Measurements from ENCODE around the gene CBR1. TPM values are rescaled to one million over a fixed set of nuclear protein-coding genes. Genes with fewer than 3 reads are reported as not detected.

Gene CBR1
- total and polyA plus RNA-seq, 2 of the 13 experiments (the other 11 are each of a cell fraction or from before 2014, with no cell fraction given): 33.7 to 38.7 TPM

DNA sequence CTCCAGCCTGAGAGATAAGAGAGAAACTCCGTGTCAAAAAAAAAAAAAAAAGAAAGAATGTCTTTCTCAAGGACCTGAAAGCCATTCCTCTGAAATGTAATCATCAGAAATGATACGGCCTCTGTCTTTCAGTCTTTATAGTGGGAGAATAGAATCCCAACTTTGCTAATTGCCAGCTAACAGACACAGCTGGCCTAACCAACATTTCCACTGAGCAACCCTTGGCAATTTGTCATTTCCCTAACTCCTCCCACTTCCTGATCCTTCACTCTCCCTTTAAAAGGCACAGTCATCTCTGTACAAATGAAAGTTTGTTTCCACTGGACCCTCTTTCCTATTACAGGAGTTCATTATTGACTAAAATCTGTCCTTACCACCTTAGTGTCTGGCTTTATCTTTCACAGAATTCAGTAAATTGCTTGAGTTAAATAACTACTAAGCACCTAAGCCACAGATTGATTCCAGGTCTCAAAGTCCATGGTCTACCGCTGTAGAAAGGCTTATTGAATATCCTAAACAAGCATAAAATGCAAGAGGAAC lies 4.3 kb upstream of the CBR1 start (continued):
- TF ChIP-seq HDAC1 (CRISPR knock-in tag; IDR thresholded peaks at IDR 0.05) (peak; percentile 48; the same call in 1 of the 2 replicates), FOXC1 (CRISPR knock-in tag; IDR thresholded peaks at IDR 0.05; ENCODE audit: borderline replicate concordance) (no peak), KAT7 (CRISPR knock-in tag; IDR thresholded peaks at IDR 0.05; ENCODE audit: borderline replicate concordance) (no peak), ZNF816 (CRISPR knock-in tag; IDR thresholded peaks at IDR 0.05; ENCODE audit: borderline replicate concordance) (no peak), HOXA5 (CRISPR knock-in tag; IDR thresholded peaks at IDR 0.05) (0 out of 2 replicates have a peak, but pooled peaks have one; percentile 29), ZNF710 (CRISPR knock-in tag; IDR thresholded peaks at IDR 0.05; ENCODE audit: borderline replicate concordance) (no peak), ZNF782 (CRISPR knock-in tag; IDR thresholded peaks at IDR 0.05; ENCODE audit: borderline replicate concordance) (no peak), SPEN (CRISPR knock-in tag; IDR thresholded peaks at IDR 0.05; ENCODE audit: low read depth) (no peak), BRF2 (CRISPR knock-in tag; IDR thresholded peaks at IDR 0.05) (no peak), ZNF317 (CRISPR knock-in tag; IDR thresholded peaks at IDR 0.05) (peak; percentile 61; the same call in 1 of the 2 replicates), SAP130 (CRISPR knock-in tag; IDR thresholded peaks at IDR 0.05; ENCODE audit: low read depth) (peak; percentile 31; the same call in 1 of the 2 replicates), ZBTB3 (CRISPR knock-in tag; IDR thresholded peaks at IDR 0.05; ENCODE audit: borderline replicate concordance, low read depth) (no peak), ZSCAN12 (CRISPR knock-in tag; IDR thresholded peaks at IDR 0.05) (no peak), CENPX (CRISPR knock-in tag; IDR thresholded peaks at IDR 0.05) (no peak), EP300 (IDR thresholded peaks at IDR 0.05; ENCODE audit: low read depth in 2 of 2, low read length in 2 of 2) (peak in 1 of 2 experiments; percentile 38; a peak in 1 of 4 replicates), EP300 (CRISPR knock-in tag; IDR thresholded peaks at IDR 0.05; ENCODE audit: borderline replicate concordance) (no peak), KLF15 (CRISPR knock-in tag; IDR thresholded peaks at IDR 0.05; ENCODE audit: borderline replicate concordance) (no peak), ZNF674 (CRISPR knock-in tag; IDR thresholded peaks at IDR 0.05; ENCODE audit: low read depth) (no peak), HOXD1 (CRISPR knock-in tag; IDR thresholded peaks at IDR 0.05) (no peak), NFKB2 (CRISPR knock-in tag; IDR thresholded peaks at IDR 0.05; ENCODE audit: borderline replicate concordance) (no peak), KLF16 (CRISPR knock-in tag; IDR thresholded peaks at IDR 0.05) (no peak)
- TF ChIP-seq, protein P1, sequence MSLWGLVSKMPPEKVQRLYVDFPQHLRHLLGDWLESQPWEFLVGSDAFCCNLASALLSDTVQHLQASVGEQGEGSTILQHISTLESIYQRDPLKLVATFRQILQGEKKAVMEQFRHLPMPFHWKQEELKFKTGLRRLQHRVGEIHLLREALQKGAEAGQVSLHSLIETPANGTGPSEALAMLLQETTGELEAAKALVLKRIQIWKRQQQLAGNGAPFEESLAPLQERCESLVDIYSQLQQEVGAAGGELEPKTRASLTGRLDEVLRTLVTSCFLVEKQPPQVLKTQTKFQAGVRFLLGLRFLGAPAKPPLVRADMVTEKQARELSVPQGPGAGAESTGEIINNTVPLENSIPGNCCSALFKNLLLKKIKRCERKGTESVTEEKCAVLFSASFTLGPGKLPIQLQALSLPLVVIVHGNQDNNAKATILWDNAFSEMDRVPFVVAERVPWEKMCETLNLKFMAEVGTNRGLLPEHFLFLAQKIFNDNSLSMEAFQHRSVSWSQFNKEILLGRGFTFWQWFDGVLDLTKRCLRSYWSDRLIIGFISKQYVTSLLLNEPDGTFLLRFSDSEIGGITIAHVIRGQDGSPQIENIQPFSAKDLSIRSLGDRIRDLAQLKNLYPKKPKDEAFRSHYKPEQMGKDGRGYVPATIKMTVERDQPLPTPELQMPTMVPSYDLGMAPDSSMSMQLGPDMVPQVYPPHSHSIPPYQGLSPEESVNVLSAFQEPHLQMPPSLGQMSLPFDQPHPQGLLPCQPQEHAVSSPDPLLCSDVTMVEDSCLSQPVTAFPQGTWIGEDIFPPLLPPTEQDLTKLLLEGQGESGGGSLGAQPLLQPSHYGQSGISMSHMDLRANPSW (CRISPR knock-in tag; IDR thresholded peaks at IDR 0.05; ENCODE audit: borderline replicate concordance): no peak
- TF ChIP-seq, protein P2, sequence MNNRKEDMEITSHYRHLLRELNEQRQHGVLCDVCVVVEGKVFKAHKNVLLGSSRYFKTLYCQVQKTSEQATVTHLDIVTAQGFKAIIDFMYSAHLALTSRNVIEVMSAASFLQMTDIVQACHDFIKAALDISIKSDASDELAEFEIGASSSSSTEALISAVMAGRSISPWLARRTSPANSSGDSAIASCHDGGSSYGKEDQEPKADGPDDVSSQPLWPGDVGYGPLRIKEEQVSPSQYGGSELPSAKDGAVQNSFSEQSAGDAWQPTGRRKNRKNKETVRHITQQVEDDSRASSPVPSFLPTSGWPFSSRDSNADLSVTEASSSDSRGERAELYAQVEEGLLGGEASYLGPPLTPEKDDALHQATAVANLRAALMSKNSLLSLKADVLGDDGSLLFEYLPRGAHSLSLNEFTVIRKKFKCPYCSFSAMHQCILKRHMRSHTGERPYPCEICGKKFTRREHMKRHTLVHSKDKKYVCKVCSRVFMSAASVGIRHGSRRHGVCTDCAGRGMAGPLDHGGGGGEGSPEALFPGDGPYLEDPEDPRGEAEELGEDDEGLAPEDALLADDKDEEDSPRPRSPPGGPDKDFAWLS (CRISPR knock-in tag; IDR thresholded peaks at IDR 0.05; ENCODE audit: borderline replicate concordance): no peak
